GM12801 (cell line): Measurements from ENCODE around the gene PRDX5.

ENCODE experiments used
- CTCF ChIP-seq: IDR thresholded peaks from one replicate; pipeline ENCODE4 v1.5.1; 2011; ENCODE audit warnings: control low read depth; ENCODE audit not compliant: insufficient read length; ENCODE audit errors: extremely low read depth

PRDX5 gene

GRCh38 chr11:64364911-64365310, 47.0 kb downstream of the PRDX5 start:
- TF ChIP-seq CTCF: no peak

- TF ChIP-seq CTCF: no peak
These were observed 48.8 kb downstream of the PRDX5 start for GRCh38 chr11:64366751-64367150.

- no peak for TF ChIP-seq CTCF
These were observed 50.2 kb downstream of the PRDX5 start for GRCh38 chr11:64367931-64368672.

- TF ChIP-seq CTCF: no peak
These were observed 50.8 kb downstream of the PRDX5 start for GRCh38 chr11:64368673-64369074.

GRCh38 chr11:64369440-64370421, 51.8 kb downstream of the PRDX5 start:
- no peak for TF ChIP-seq CTCF

GRCh38 chr11:64371201-64371600, 53.3 kb downstream of the PRDX5 start:
- TF ChIP-seq CTCF: no peak
